GM12892 (cell line): ENCODE results near the gene HAND2.

ENCODE experiments used
- POLR2A ChIP-seq: IDR thresholded peaks from 2 replicates; pipeline ENCODE4 v1.6.1; 2011; ENCODE audit warnings: low read depth, low read length, control low read depth
- TAF1 ChIP-seq: IDR thresholded peaks from 2 replicates; pipeline ENCODE4 v1.6.1; 2011; ENCODE audit warnings: low read depth, mild to moderate bottlenecking, control low read depth, low read length, borderline replicate concordance

- no peak for TF ChIP-seq POLR2A
- no peak for TF ChIP-seq TAF1
Measured at GRCh38 chr4:173503330-173504180, 26.5 kb downstream of the HAND2 start.
